PC-9 (cell line): ENCODE data around the gene ATP1A4. TPM values are rescaled to one million over a fixed set of nuclear protein-coding genes. Genes with fewer than 3 reads are reported as not detected.
A peak's percentile ranks its signal among the peaks of the same experiment; 100 is the strongest.

Experiments
- BruUV-seq: library from RNA; stranded (reverse); fragments of 400-500 nt; replicated peaks from 2 replicates; lab custom pipeline; 2021; lab: Mats Ljungman, UMichigan
- CTCF ChIA-PET: fragments of 300-600 bp; sonication (Branson Sonifier 250); formaldehyde crosslinking; loops from one replicate; lab custom pipeline; 2022; ENCODE audit warnings: antibody characterized with exemption; lab: Charles Lee
- POLR2A ChIA-PET: fragments of 300-600 bp; sonication (Branson Sonifier 250); formaldehyde crosslinking; loops from one replicate; lab custom pipeline; 2022; ENCODE audit warnings: antibody characterized with exemption; ENCODE audit not compliant: unreplicated experiment; lab: Charles Lee
- DNase-seq, 2 experiments: peaks; one replicate each; pipeline versions ENCODE4 v3.0.0 to v3.0.0-alpha.2; 2015 to 2022; ENCODE audit warnings: mixed read lengths in 1 of 2
- H2AFZ ChIP-seq: fragments of 200-600 bp; sonication (generic); 2 replicates; pipeline ENCODE4 v1.8.1; 2017; ENCODE audit warnings: antibody characterized with exemption
- H3F3A ChIP-seq: fragments of 200-600 bp; sonication (generic); 2 replicates; pipeline ENCODE4 v1.8.1; 2017; ENCODE audit warnings: antibody characterized with exemption, mild to moderate bottlenecking, low read depth; ENCODE audit not compliant: insufficient read depth
- H3K27ac ChIP-seq: fragments of 200-600 bp; sonication (generic); 2 replicates; pipeline ENCODE4 v1.6.1; 2016; ENCODE audit warnings: mixed run types
- H3K27me3 ChIP-seq: fragments of 200-600 bp; sonication (generic); 2 replicates; pipeline ENCODE4 v1.6.1; 2016; ENCODE audit warnings: low read depth, mixed run types; ENCODE audit not compliant: insufficient read depth
- H3K36me3 ChIP-seq: fragments of 200-600 bp; sonication (generic); 2 replicates; pipeline ENCODE4 v1.6.1; 2016; ENCODE audit warnings: low read depth, mixed run types
- H3K4me1 ChIP-seq: fragments of 200-600 bp; sonication (generic); replicated peaks from 2 replicates; pipeline ENCODE4 v1.6.1; 2016; ENCODE audit warnings: mixed run types; ENCODE audit not compliant: insufficient read depth
- H3K4me2 ChIP-seq: fragments of 200-600 bp; sonication (generic); 2 replicates; pipeline ENCODE4 v1.6.1; 2017; ENCODE audit warnings: mixed run types
- H3K4me3 ChIP-seq: fragments of 200-600 bp; sonication (generic); 2 replicates; pipeline ENCODE4 v1.6.1; 2016; ENCODE audit warnings: mixed run types
- H3K79me2 ChIP-seq: fragments of 200-600 bp; sonication (generic); 2 replicates; pipeline ENCODE4 v1.6.1; 2017; ENCODE audit warnings: low read depth, mixed run types
- H3K9me2 ChIP-seq: fragments of 200-600 bp; sonication (generic); 2 replicates; pipeline ENCODE4 v1.8.1; 2017; ENCODE audit warnings: mild to moderate bottlenecking; ENCODE audit not compliant: insufficient read depth
- H3K9me3 ChIP-seq: fragments of 200-600 bp; sonication (generic); 2 replicates; pipeline ENCODE4 v1.8.1; 2016; ENCODE audit warnings: low read depth; ENCODE audit not compliant: insufficient read depth
- H4K20me1 ChIP-seq: fragments of 200-600 bp; sonication (generic); 2 replicates; pipeline ENCODE4 v1.8.1; 2017; ENCODE audit not compliant: insufficient read depth
- CTCF ChIP-seq: fragments of 200-600 bp; sonication (generic); conservative IDR thresholded peaks from 2 replicates; pipeline ENCODE4 v1.6.1; 2017; ENCODE audit warnings: mixed run types, antibody characterized with exemption, mild to moderate bottlenecking, moderate library complexity
- EZH2 ChIP-seq: fragments of 200-600 bp; sonication (generic); IDR thresholded peaks from 2 replicates; pipeline ENCODE4 v1.8.0; 2017; ENCODE audit warnings: antibody characterized with exemption, low read depth
- intact Hi-C: fragments of 100-400 bp; cut with micrococcal nuclease; formaldehyde crosslinking; loops from one replicate; pipeline ENCODE4 v1.10.0; 2022; ENCODE audit not compliant: unreplicated experiment
- total RNA-seq: library from RNA; stranded (reverse); gene quantifications from 2 replicates; pipeline ENCODE4 v1.2.3, GENCODE V29; 2021

The ATP1A4 gene
- total RNA-seq, 1 experiment from 2014 or later: not detected

- no peak for TF ChIP-seq CTCF
- TF ChIP-seq EZH2: no peak
- H2AFZ ChIP-seq: no peak overlapping the region
- no peaks in the 10 kb centered on the region; the same call in 1 of the 2 replicates for H3K9me2 ChIP-seq
- DNase-seq: no peak
- no peaks in the 10 kb centered on the region for H3K9me3 ChIP-seq
- no peaks in the 10 kb centered on the region for H3K36me3 ChIP-seq
- ChIA-PET CTCF (interaction anchor here (1.0 kb wide), 1 partner anchor 58 kb away, joined by 3 read pairs; no protein-coding TSS in a partner anchor), POLR2A (interaction anchor here (0.5 kb wide), 1 partner anchor 62 kb away, joined by 3 read pairs; no protein-coding TSS in a partner anchor)
- no peaks in the 10 kb centered on the region for H3K79me2 ChIP-seq
- intact Hi-C loops: no loop called here
- H3K4me3 ChIP-seq: no peak overlapping the region
- peaks cover 14% of the 10 kb centered on the region; the same call in 1 of the 2 replicates for H3K4me1 ChIP-seq
- H4K20me1 ChIP-seq: no peaks in the 10 kb centered on the region
- no peak overlapping the region for H3K4me2 ChIP-seq
- no TSS peak for BruUV-seq
- H3K27ac ChIP-seq: no peak overlapping the region
- no peaks in the 10 kb centered on the region; the same call in 1 of the 2 replicates for H3F3A ChIP-seq
- no peaks in the 10 kb centered on the region for H3K27me3 ChIP-seq
Observed at GRCh38 chr1:160161965-160162705, 10.7 kb downstream of the ATP1A4 start.

DNA sequence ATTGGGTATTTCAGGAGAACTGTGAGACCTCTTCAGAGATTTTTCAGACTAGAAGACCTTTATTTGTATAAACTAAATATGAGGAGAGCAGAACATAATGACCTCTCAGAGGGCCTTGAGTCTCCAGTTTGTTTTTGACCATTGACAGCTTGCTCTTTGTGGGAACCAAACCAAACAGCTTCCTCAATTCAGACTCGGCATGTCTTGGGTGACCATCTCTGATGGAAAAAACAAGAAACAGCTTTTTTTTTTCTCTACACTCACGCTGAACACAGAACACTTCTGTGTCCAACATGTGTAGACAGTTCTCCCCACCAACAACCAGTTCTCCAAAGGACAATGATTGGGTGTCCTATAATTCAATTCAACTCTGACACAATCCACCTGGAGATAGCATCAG lies 11.5 kb downstream of the ATP1A4 start:
- Histone ChIP-seq H3K9me2 (no peaks in the 10 kb centered on the region; the same call in 1 of the 2 replicates), H3K4me2 (no peak overlapping the region), H3K27me3 (no peaks in the 10 kb centered on the region), H3K36me3 (no peaks in the 10 kb centered on the region), H3K4me1 (peaks cover 19% of the 10 kb centered on the region; the same call in 1 of the 2 replicates), H4K20me1 (no peaks in the 10 kb centered on the region), H3K27ac (no peak overlapping the region), H3K9me3 (no peaks in the 10 kb centered on the region), H3K79me2 (no peaks in the 10 kb centered on the region), H3F3A (no peaks in the 10 kb centered on the region; the same call in 1 of the 2 replicates), H3K4me3 (no peak overlapping the region), H2AFZ (no peak overlapping the region)
- ChIA-PET POLR2A (interaction anchor here (0.5 kb wide), 1 partner anchor 63 kb away, joined by 3 read pairs; no protein-coding TSS in a partner anchor), CTCF (interaction anchor here (1.0 kb wide), 1 partner anchor 57 kb away, joined by 3 read pairs; no protein-coding TSS in a partner anchor)
- intact Hi-C loops: loop anchor here (1.0 kb wide), 1 partner anchor 62 kb away; no protein-coding TSS in a partner anchor
- no TSS peak for BruUV-seq
- TF ChIP-seq EZH2 (no peak), CTCF (no peak)
- DNase-seq: no peak

DNA sequence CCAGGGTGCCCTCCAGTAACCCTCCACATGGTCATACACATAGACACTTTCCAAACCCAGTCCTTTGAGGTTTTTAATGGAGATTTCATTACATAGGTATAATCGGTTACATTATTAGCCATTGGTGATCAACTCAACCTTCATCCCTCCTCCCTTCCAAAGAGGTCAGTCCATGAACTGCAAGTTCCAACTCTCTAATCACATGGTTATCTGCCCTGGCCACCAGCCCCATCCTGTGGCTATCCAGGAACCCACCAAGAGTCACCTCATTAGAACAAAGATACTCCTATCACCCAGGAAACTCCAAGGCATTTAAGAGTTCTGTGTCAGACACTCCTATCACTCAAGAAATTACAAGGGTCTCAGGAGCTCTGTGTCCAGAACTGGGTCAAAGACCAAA lies 12.2 kb downstream of the ATP1A4 start:
- H3K9me3 ChIP-seq: no peaks in the 10 kb centered on the region

More for the DNA sequence above, 12.2 kb downstream of the ATP1A4 start:
- Histone ChIP-seq H3K9me2 (no peaks in the 10 kb centered on the region; the same call in 1 of the 2 replicates), H4K20me1 (no peaks in the 10 kb centered on the region), H3K27ac (no peak overlapping the region), H3K4me2 (no peak overlapping the region), H3K27me3 (no peaks in the 10 kb centered on the region), H3K36me3 (no peaks in the 10 kb centered on the region), H2AFZ (no peak overlapping the region), H3F3A (no peaks in the 10 kb centered on the region; the same call in 1 of the 2 replicates), H3K79me2 (no peaks in the 10 kb centered on the region), H3K4me3 (no peak overlapping the region), H3K4me1 (peaks cover 19% of the 10 kb centered on the region; the same call in 1 of the 2 replicates)
- no peak for DNase-seq
- ChIA-PET CTCF (no interaction called here), POLR2A (no interaction called here)
- BruUV-seq: no TSS peak
- TF ChIP-seq EZH2: no peak
- TF ChIP-seq CTCF: peak; percentile 46
- intact Hi-C loops: loop anchor here (1.0 kb wide), 1 partner anchor 62 kb away; no protein-coding TSS in a partner anchor
